GM23338 (cell line): ENCODE data around the gene CEACAM3. TPM values are rescaled to one million over a fixed set of nuclear protein-coding genes. Genes with fewer than 3 reads are reported as not detected.

Source experiments
- ATAC-seq: fragments of 200-7000 bp; cut with Tn5 transposase; 3 replicates; pipeline ENCODE4 v1.9.1; 2020
- DNase-seq: peaks from one replicate; pipeline ENCODE4 v3.0.0-alpha.2; 2015; ENCODE audit warnings: low spot score
- H2AFZ ChIP-seq: fragments of 200-600 bp; sonication (generic); 2 replicates; pipeline ENCODE4 v1.8.0; 2016; ENCODE audit warnings: antibody characterized with exemption, mild to moderate bottlenecking, moderate library complexity
- H3F3A ChIP-seq: fragments of 200-600 bp; sonication (generic); replicated peaks from 2 replicates; pipeline ENCODE4 v1.8.0; 2017; ENCODE audit warnings: antibody characterized with exemption, mixed run types, low read depth
- H3K27ac ChIP-seq: fragments of 200-600 bp; sonication (generic); 2 replicates; pipeline ENCODE4 v1.6.1; 2016; ENCODE audit warnings: low read depth
- H3K27me3 ChIP-seq: fragments of 200-600 bp; sonication (generic); 2 replicates; pipeline ENCODE4 v1.8.0; 2016; ENCODE audit warnings: mild to moderate bottlenecking, mixed run types, moderate library complexity; ENCODE audit not compliant: insufficient read depth
- H3K36me3 ChIP-seq: fragments of 200-600 bp; sonication (generic); 2 replicates; pipeline ENCODE4 v1.8.0; 2016; ENCODE audit warnings: mild to moderate bottlenecking; ENCODE audit not compliant: insufficient read depth
- H3K4me1 ChIP-seq: fragments of 200-600 bp; sonication (generic); 2 replicates; pipeline ENCODE4 v1.8.0; 2016; ENCODE audit warnings: mild to moderate bottlenecking, moderate library complexity; ENCODE audit not compliant: insufficient read depth
- H3K4me2 ChIP-seq: fragments of 200-600 bp; sonication (generic); 2 replicates; pipeline ENCODE4 v1.7.1; 2017; ENCODE audit warnings: mixed run types
- H3K4me3 ChIP-seq: fragments of 200-600 bp; sonication (generic); 2 replicates; pipeline ENCODE4 v1.6.1; 2016; ENCODE audit warnings: mixed run types
- H3K79me2 ChIP-seq: fragments of 200-600 bp; sonication (generic); replicated peaks from 2 replicates; pipeline ENCODE4 v1.8.0; 2017; ENCODE audit warnings: mild to moderate bottlenecking; ENCODE audit not compliant: insufficient read depth
- H3K9me2 ChIP-seq: fragments of 200-600 bp; sonication (generic); 2 replicates; pipeline ENCODE4 v1.8.0; 2017; ENCODE audit not compliant: insufficient read depth
- H4K20me1 ChIP-seq: fragments of 200-600 bp; sonication (generic); replicated peaks from 2 replicates; pipeline ENCODE4 v1.8.0; 2017; ENCODE audit warnings: mild to moderate bottlenecking; ENCODE audit not compliant: insufficient read depth
- H3K27ac Mint-ChIP-seq: 2 replicates; pipeline ENCODE4 v1.8.0; 2020; ENCODE audit warnings: inconsistent platforms, mild to moderate bottlenecking, moderate library complexity, mixed read lengths
- H3K27me3 Mint-ChIP-seq: 3 replicates; pipeline ENCODE4 v1.8.0; 2022; ENCODE audit warnings: low read depth, mild to moderate bottlenecking, moderate library complexity, mixed read lengths, inconsistent platforms; ENCODE audit not compliant: insufficient read depth, poor library complexity
- H3K36me3 Mint-ChIP-seq: 3 replicates; pipeline ENCODE4 v1.8.0; 2021; ENCODE audit warnings: low read depth, mild to moderate bottlenecking, inconsistent platforms, moderate library complexity, mixed read lengths
- H3K4me1 Mint-ChIP-seq: 3 replicates; pipeline ENCODE4 v1.8.0; 2020; ENCODE audit warnings: mild to moderate bottlenecking, inconsistent platforms, mixed read lengths
- H3K4me3 Mint-ChIP-seq: 3 replicates; pipeline ENCODE4 v1.8.0; 2021; ENCODE audit warnings: moderate library complexity, mild to moderate bottlenecking, inconsistent platforms, mixed read lengths
- H3K9me3 Mint-ChIP-seq: 3 replicates; pipeline ENCODE4 v1.8.0; 2020; ENCODE audit warnings: moderate library complexity, mild to moderate bottlenecking, inconsistent platforms, mixed read lengths
- CREB1 ChIP-seq: fragments of 250-450 bp; sonication (Bioruptor Pico); IDR thresholded peaks from 2 replicates; pipeline ENCODE4 v1.5.0; 2020; ENCODE audit warnings: low read depth, mild to moderate bottlenecking, moderate library complexity
- EZH2 ChIP-seq: fragments of 200-600 bp; sonication (generic); IDR thresholded peaks from one replicate; pipeline ENCODE4 v1.8.0; 2017; ENCODE audit warnings: antibody characterized with exemption, mild to moderate bottlenecking, low read depth; ENCODE audit not compliant: unreplicated experiment
- EZH2phosphoT487 ChIP-seq: fragments of 200-600 bp; sonication (generic); IDR thresholded peaks from one replicate; pipeline ENCODE4 v1.8.1; 2018; ENCODE audit warnings: antibody characterized with exemption; ENCODE audit not compliant: unreplicated experiment
- JUNB ChIP-seq: IDR thresholded peaks from one replicate; pipeline ENCODE4 v1.6.1; 2016; ENCODE audit warnings: antibody characterized with exemption; ENCODE audit not compliant: unreplicated experiment
- NANOG ChIP-seq: IDR thresholded peaks from 2 replicates; pipeline ENCODE4 v1.6.1; 2016; ENCODE audit warnings: antibody characterized with exemption, borderline replicate concordance
- POLR2AphosphoS5 ChIP-seq: IDR thresholded peaks from 2 replicates; pipeline ENCODE4 v1.6.1; 2016; ENCODE audit warnings: antibody characterized with exemption, low read depth
- STAT1 ChIP-seq: IDR thresholded peaks from one replicate; pipeline ENCODE4 v1.6.1; 2016; ENCODE audit warnings: antibody characterized with exemption; ENCODE audit not compliant: unreplicated experiment
- ZNF114 ChIP-seq: fragments of 250-450 bp; sonication (Bioruptor Pico); IDR thresholded peaks from 2 replicates; pipeline ENCODE4 v1.5.0; 2020; ENCODE audit warnings: mild to moderate bottlenecking, moderate library complexity
- ZNF331 ChIP-seq: fragments of 250-450 bp; sonication (Bioruptor Pico); IDR thresholded peaks from 2 replicates; pipeline ENCODE4 v1.5.0; 2020; ENCODE audit warnings: low read depth, mild to moderate bottlenecking, moderate library complexity
- polyA plus RNA-seq: library from polyadenylated mRNA; unstranded; fragments of >200 nt; fragmentation: Nextera tagmentation; extraction: Ambion mirVana; gene quantifications from 2 replicates; pipeline ENCODE4 v1.2.1, GENCODE V29; 2016
- total RNA-seq: library from RNA; depleted of rRNA; stranded (reverse); fragments of >200 nt; shearing (Covaris generic); gene quantifications from 2 replicates; pipeline ENCODE4 v1.2.3, GENCODE V29; 2014
- TF ChIP-seq, protein P1 (sequence below): IDR thresholded peaks from 2 replicates; pipeline ENCODE4 v1.6.1; 2016; ENCODE audit warnings: antibody characterized with exemption
- TF ChIP-seq, protein P2 (sequence below): IDR thresholded peaks from one replicate; pipeline ENCODE4 v1.6.1; 2018; ENCODE audit warnings: antibody characterized with exemption; ENCODE audit not compliant: unreplicated experiment
- TF ChIP-seq, protein P3 (sequence below), 2 experiments: fragments of 200-600 bp in 1 of 2; sonication (generic) in 1 of 2; conservative IDR thresholded peaks; 2 replicates each; pipeline versions ENCODE4 v1.5.1 to v1.6.1; 2016 to 2017; ENCODE audit warnings: antibody characterized with exemption in 2 of 2, low read depth in 2 of 2, mild to moderate bottlenecking in 2 of 2, moderate library complexity in 1 of 2

CEACAM3 gene
- total and polyA plus RNA-seq, 2 experiments from 2014 or later = not detected

DNA sequence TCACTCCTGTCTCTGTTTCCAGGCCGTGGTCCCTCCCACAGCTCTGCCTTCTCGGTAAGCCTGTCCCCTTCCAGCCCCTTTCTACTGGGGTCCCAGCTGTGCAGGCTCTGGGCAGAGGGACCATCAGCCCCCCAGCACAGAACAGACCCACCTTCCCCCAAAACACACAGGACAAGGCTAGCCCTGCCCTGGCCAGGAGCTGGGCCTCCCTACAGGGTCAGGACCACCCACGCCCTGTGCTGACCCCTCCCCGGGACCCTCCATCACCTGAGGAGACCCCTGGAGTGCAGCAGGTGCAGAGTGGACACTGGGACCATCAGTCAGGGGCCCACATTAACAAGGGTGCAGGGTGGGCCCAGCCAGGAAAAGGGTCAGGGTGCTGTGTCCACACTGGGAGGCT is 13.9 kb downstream of the CEACAM3 start:
- no peaks in the 10 kb centered on the region for H3K36me3 Mint-ChIP-seq

More for the DNA sequence above, 13.9 kb downstream of the CEACAM3 start:
- H3K4me3 ChIP-seq = no peak overlapping the region
- H3F3A ChIP-seq = no peaks in the 10 kb centered on the region
- TF ChIP-seq CREB1 (CRISPR knock-in tag) (no peak), JUNB (no peak), EZH2phosphoT487 (no peak), STAT1 (no peak), ZNF331 (CRISPR knock-in tag) (no peak), ZNF114 (CRISPR knock-in tag) (no peak), NANOG (no peak), POLR2AphosphoS5 (no peak), EZH2 (no peak)
- TF ChIP-seq, protein P1, sequence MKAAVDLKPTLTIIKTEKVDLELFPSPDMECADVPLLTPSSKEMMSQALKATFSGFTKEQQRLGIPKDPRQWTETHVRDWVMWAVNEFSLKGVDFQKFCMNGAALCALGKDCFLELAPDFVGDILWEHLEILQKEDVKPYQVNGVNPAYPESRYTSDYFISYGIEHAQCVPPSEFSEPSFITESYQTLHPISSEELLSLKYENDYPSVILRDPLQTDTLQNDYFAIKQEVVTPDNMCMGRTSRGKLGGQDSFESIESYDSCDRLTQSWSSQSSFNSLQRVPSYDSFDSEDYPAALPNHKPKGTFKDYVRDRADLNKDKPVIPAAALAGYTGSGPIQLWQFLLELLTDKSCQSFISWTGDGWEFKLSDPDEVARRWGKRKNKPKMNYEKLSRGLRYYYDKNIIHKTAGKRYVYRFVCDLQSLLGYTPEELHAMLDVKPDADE = no peak
- TF ChIP-seq, protein P2, sequence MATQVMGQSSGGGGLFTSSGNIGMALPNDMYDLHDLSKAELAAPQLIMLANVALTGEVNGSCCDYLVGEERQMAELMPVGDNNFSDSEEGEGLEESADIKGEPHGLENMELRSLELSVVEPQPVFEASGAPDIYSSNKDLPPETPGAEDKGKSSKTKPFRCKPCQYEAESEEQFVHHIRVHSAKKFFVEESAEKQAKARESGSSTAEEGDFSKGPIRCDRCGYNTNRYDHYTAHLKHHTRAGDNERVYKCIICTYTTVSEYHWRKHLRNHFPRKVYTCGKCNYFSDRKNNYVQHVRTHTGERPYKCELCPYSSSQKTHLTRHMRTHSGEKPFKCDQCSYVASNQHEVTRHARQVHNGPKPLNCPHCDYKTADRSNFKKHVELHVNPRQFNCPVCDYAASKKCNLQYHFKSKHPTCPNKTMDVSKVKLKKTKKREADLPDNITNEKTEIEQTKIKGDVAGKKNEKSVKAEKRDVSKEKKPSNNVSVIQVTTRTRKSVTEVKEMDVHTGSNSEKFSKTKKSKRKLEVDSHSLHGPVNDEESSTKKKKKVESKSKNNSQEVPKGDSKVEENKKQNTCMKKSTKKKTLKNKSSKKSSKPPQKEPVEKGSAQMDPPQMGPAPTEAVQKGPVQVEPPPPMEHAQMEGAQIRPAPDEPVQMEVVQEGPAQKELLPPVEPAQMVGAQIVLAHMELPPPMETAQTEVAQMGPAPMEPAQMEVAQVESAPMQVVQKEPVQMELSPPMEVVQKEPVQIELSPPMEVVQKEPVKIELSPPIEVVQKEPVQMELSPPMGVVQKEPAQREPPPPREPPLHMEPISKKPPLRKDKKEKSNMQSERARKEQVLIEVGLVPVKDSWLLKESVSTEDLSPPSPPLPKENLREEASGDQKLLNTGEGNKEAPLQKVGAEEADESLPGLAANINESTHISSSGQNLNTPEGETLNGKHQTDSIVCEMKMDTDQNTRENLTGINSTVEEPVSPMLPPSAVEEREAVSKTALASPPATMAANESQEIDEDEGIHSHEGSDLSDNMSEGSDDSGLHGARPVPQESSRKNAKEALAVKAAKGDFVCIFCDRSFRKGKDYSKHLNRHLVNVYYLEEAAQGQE = no peak
- TF ChIP-seq, protein P3, sequence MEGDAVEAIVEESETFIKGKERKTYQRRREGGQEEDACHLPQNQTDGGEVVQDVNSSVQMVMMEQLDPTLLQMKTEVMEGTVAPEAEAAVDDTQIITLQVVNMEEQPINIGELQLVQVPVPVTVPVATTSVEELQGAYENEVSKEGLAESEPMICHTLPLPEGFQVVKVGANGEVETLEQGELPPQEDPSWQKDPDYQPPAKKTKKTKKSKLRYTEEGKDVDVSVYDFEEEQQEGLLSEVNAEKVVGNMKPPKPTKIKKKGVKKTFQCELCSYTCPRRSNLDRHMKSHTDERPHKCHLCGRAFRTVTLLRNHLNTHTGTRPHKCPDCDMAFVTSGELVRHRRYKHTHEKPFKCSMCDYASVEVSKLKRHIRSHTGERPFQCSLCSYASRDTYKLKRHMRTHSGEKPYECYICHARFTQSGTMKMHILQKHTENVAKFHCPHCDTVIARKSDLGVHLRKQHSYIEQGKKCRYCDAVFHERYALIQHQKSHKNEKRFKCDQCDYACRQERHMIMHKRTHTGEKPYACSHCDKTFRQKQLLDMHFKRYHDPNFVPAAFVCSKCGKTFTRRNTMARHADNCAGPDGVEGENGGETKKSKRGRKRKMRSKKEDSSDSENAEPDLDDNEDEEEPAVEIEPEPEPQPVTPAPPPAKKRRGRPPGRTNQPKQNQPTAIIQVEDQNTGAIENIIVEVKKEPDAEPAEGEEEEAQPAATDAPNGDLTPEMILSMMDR (conservative IDR thresholded peaks at IDR 0.05; ENCODE audit: low read depth in 2 of 2) = no peak
- no peaks in the 10 kb centered on the region for H3K4me1 Mint-ChIP-seq
- H3K27me3 ChIP-seq = no peaks in the 10 kb centered on the region
- no peak overlapping the region for H2AFZ ChIP-seq
- no peak overlapping the region for H3K27ac Mint-ChIP-seq
- H3K9me3 Mint-ChIP-seq = no peaks in the 10 kb centered on the region
- no peaks in the 10 kb centered on the region for H3K4me1 ChIP-seq
- no peaks in the 10 kb centered on the region for H4K20me1 ChIP-seq
- H3K27me3 Mint-ChIP-seq = peaks cover 11% of the 10 kb centered on the region
- no peak overlapping the region for H3K4me2 ChIP-seq
- DNase-seq (no peak), ATAC-seq (no peak)
- no peak overlapping the region for H3K27ac ChIP-seq
- no peaks in the 10 kb centered on the region for H3K36me3 ChIP-seq
- H3K79me2 ChIP-seq = no peaks in the 10 kb centered on the region
- no peak overlapping the region for H3K4me3 Mint-ChIP-seq
- no peaks in the 10 kb centered on the region for H3K9me2 ChIP-seq
